GM12801 (cell line): ENCODE results near the gene HECTD4.

Source experiments
- CTCF ChIP-seq: IDR thresholded peaks from one replicate; pipeline ENCODE4 v1.5.1; 2011; ENCODE audit warnings: control low read depth; ENCODE audit not compliant: insufficient read length; ENCODE audit errors: extremely low read depth

The HECTD4 gene

GRCh38 chr12:112190231-112191025 lies 191.8 kb downstream of the HECTD4 start:
- TF ChIP-seq CTCF = no peak

- TF ChIP-seq CTCF = no peak
Measured at GRCh38 chr12:112188130-112188830, 194.0 kb downstream of the HECTD4 start.

GRCh38 chr12:112185093-112185923 lies 196.9 kb downstream of the HECTD4 start:
- no peak for TF ChIP-seq CTCF

- TF ChIP-seq CTCF = no peak
Measured at GRCh38 chr12:112184056-112184887, 198.0 kb downstream of the HECTD4 start.

- no peak for TF ChIP-seq CTCF
Measured at GRCh38 chr12:112183141-112184021, 198.8 kb downstream of the HECTD4 start.

- no peak for TF ChIP-seq CTCF
Measured at GRCh38 chr12:112182499-112182898, 199.7 kb downstream of the HECTD4 start.
